ENCODE measurements around the gene KRTAP10-4. TPM values are rescaled to one million over a fixed set of nuclear protein-coding genes. Genes with fewer than 3 reads are reported as not detected.
"Not testable (repeated sequence)": the region's sequence is repeated elsewhere in the genome, so short reads cannot be mapped to it uniquely, and the experiment has no call there.

KRTAP10-4 gene
- total RNA-seq, 1 experiment from 2014 or later, result not detected

- DNase-seq (ENCODE audit: extremely low read depth, low read depth), result no peak
Measured at GRCh38 chr21:44555200-44555875, 18.2 kb upstream of the KRTAP10-4 start.

- no peak for DNase-seq (ENCODE audit: extremely low read depth, low read depth)
Measured at GRCh38 chr21:44556879-44557278, 16.6 kb upstream of the KRTAP10-4 start.

DNA sequence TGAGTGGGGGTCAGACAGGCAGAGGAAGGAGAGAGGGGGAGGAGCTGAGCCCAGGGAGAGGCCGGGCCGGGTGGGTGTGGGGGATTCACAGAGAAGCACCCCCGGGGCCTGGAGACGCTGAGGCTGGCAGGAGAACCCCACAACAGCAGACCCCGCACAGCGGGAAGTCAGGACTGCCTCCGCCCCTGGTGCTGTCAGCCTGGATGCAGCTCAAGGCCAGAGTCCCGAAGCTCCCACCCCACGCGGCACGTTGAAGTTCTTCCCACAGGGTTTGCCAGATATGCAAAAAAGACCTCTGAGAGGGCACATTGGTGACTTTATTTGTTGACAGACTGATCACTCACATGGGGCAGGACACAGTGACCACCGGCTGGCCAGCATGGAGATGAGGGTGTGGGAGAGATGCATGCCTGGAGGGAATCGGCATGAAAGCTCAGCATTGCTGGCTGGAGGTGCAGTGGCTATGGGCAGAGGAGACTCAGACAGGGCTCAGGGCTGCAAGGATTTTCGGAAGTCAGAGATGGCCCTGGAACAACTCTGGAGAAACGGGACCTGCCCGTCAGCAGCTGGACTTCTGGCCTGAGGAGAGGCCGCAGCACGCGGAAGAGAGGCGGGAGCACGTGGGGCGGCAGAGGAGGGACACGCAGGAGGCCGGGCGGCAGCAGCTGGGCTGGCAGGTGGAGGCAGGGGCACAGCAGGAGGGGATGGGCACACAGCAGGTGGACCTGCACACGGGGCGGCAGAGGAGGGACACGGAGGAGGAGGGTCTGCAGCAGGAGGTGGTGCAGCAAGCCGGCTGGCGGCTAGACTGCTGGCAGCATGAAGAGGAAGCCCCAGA, 15.8 kb upstream of the KRTAP10-4 start:
- DNase-seq (ENCODE audit: extremely low read depth, low read depth), result no peak

GRCh38 chr21:44558329-44558675, 15.2 kb upstream of the KRTAP10-4 start:
- DNase-seq (ENCODE audit: extremely low read depth, low read depth), result not testable (repeated sequence)

DNA sequence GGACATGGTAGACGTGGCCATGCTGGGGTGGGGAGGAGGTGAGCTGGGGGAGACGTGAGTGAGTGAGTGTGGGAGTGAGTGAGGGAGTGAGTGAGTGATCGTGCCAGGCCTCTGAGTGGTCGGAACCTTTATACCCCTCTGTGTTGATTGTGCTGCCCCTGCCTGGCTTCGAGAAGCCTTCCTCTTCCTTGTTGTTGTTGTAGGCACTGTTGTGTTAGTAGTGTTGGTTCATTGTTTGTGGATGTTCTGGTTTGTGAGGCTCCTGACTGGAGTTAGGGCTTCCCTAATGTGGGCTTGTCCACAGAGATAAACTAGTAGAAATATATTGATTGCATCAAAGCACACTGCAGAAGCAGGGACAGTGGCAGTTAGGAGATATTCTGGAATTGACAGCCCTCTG, 14.8 kb upstream of the KRTAP10-4 start, which contains the start of gene KRTAP10-3:
Gene KRTAP10-3 (minus strand): TSS at position 101 of the 400 bp plus-strand sequence. CDS start 80 bp downstream, at position 21.
- DNase-seq (ENCODE audit: extremely low read depth, low read depth), result no peak

GRCh38 chr21:44564099-44564498, 9.4 kb upstream of the KRTAP10-4 start:
- no peak for DNase-seq (ENCODE audit: extremely low read depth, low read depth)

DNA sequence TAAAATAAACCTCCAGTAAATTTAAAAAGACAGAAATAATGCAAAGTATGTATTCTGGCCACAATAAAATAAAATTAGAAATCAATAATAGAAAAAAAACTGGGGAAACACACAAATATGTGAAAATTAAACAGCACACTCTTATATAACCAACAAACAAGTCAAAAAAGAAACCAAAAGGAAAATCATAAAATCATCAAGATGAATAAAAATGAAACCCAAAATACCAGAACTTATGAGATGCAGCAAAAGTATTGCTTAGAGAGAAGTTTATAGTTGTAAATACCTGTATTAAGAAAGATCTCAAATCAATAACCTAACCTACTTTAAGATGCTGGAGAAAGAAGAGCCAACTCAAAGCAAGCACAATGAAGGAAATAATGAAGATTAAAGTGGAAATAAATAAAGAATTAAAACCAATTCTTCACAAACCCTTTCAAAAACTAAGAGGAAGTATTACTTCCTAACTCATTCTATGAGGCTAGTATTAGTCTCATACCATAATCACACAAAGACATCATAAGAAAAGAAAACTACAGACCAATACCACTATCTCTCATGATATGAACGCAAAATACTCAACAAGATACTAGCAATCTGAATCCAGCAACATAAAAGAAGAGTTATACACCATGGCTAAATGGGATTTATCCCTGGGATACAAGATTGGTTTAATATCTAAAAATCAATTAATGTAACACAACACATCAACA, 8.5 kb upstream of the KRTAP10-4 start:
- DNase-seq (ENCODE audit: extremely low read depth, low read depth), result no peak

DNA sequence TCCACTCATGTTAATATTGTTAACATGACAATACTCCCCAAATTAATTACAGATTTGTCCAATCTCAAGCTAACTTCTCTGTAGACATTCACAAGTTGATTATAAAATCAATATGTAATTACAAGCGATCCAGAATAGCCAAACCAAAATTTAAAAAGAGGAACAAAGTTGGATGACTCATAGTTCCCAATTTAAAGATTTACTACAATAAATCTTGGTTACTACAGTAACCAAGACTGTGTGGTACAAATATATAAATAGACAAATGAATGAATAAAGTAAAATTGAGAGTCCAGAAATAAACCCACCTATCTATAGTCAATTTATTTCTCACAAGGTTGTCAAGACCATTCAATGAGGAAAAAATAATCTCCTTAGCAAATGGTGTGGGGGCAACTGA, 7.1 kb upstream of the KRTAP10-4 start:
- no peak for DNase-seq (ENCODE audit: extremely low read depth, low read depth)

GRCh38 chr21:44567481-44568171, 5.9 kb upstream of the KRTAP10-4 start:
- no peak for DNase-seq (ENCODE audit: extremely low read depth, low read depth)

DNA sequence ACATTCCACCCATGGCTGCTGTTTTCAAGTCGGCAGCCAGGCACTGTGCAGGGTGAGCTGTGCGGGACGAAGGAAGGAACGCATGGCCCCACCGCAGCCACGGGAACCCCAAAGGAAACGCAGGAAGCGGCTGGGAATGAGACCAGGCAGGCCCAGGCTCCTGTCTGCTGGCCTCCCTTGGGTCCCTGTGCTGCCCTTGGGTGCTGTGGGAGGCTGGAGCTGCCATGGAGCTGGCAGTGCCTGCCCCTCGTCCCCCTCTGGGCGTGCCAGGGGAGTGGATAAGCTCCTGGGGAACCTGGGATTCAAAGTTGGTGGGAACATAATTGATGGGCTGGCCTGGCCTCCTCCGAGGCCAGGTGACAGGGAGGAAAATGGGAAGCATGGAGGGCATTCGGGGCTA, 5.3 kb upstream of the KRTAP10-4 start:
- DNase-seq (ENCODE audit: extremely low read depth, low read depth), result no peak

DNA sequence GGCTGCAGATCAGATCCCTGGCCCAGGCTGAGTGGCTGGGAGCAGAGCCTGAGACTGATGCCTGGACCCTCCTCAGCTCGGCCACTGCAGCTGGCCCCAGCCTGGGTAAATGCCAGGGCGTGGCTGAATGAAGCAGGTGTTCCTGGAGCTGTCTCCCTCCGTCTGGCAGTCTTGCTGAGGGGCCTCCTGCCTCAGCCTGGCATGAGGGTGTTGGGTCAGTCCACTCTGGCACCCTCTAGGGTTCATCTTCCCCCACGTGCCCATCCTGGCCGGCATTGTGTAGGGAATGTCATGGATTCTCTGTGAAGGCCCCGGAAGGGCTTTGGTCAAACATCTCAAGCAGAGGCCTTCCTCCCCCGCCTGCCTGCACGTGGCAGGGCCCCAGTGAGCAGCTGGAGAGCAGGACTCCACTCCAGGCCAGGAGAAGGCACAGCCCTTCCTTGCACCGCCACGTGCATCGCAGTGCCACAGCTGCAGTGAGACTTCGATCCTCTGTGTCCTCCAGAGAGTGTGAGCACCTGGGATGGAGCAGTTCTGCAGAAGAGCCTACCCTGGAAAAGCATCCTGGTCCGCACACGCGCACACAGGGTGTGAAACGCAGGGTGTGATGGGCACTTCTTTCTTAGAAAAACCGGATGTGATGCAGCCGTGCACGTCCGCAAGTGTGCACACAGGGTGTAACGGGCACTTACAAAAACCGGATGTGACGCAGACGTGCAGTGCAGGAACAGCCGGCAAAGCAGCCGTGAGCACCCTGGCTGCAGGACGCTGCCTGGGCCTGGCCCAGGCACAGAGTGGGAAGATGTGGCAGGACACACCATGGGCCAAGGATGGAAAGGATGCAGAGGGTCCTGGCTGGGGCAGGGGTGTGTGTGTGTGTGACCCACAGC, 4.6 kb upstream of the KRTAP10-4 start:
- no peak for DNase-seq (ENCODE audit: extremely low read depth, low read depth)

DNA sequence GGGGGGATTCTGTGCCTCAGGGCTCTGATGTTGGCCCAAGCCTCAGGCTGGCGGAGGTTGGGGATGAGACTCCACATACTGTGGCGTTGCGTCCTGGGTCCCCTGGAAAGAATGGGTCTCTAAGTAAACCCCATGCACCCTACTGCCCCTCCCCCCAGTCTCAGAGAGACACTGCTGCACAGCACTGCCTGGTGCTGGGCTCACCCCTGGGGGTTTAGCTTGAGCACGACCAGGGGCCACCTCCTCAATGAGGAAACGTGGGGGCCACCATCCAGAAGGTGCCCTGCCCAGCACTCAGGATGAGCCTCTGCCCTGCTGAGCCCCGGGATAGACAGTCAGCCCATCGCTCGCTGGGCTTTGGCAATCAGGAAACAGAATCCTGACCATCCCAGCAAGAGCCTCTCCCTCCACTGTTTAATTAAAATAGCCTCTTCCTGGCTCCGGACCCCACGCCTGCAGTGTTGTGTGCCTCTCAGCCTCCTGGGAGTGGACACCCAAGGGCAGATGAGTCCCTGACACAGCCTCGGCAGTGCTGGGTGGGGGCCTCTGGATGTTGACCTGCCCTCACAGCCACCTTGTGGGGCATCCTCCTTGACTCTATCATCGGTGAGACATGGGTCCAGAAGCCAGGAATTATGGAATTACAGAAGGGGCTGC, 3.5 kb upstream of the KRTAP10-4 start:
- DNase-seq (ENCODE audit: extremely low read depth, low read depth), result no peak

- DNase-seq (ENCODE audit: extremely low read depth, low read depth), result no peak
Measured at GRCh38 chr21:44571296-44571695, 2.2 kb upstream of the KRTAP10-4 start.

- DNase-seq (ENCODE audit: extremely low read depth, low read depth), result no peak
Measured at GRCh38 chr21:44571844-44572782, 1.4 kb upstream of the KRTAP10-4 start.

- DNase-seq (ENCODE audit: extremely low read depth, low read depth), result no peak
Measured at GRCh38 chr21:44572959-44573583, 458 bp upstream of the KRTAP10-4 start.

DNA sequence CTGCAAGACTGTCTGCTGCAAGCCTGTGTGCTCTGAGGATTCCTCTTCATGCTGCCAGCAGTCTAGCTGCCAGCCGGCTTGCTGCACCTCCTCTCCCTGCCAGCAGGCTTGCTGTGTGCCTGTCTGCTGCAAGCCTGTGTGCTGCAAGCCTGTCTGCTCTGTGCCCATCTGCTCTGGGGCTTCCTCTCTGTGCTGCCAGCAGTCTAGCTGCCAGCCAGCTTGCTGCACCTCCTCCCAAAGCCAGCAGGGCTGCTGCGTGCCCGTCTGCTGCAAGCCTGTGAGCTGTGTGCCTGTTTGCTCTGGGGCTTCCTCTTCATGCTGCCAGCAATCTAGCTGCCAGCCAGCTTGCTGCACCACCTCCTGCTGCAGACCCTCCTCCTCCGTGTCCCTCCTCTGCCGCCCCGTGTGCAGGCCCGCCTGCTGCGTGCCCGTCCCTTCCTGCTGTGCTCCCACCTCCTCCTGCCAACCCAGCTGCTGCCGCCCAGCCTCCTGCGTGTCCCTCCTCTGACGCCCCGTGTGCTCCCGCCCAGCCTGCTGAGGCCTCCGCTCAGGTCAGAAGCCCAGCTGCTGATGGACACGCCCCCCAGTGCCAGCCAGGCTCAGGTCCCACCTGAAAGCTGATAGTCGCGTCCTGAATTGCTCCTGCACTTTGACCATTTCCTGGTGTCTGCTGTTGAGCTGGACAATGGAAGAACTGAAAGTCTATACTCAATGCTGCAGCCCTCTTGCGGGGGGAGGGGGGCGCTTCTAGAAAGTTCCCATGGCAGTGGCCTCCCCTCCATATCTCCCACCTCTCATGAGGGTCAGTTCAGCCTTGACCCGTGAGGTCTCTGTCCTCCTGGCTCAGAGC, 1.2 kb downstream of the KRTAP10-4 start:
- no peak for DNase-seq (ENCODE audit: extremely low read depth, low read depth)
